ENCODE results near the gene GALNT12.

Gene GALNT12

DNA sequence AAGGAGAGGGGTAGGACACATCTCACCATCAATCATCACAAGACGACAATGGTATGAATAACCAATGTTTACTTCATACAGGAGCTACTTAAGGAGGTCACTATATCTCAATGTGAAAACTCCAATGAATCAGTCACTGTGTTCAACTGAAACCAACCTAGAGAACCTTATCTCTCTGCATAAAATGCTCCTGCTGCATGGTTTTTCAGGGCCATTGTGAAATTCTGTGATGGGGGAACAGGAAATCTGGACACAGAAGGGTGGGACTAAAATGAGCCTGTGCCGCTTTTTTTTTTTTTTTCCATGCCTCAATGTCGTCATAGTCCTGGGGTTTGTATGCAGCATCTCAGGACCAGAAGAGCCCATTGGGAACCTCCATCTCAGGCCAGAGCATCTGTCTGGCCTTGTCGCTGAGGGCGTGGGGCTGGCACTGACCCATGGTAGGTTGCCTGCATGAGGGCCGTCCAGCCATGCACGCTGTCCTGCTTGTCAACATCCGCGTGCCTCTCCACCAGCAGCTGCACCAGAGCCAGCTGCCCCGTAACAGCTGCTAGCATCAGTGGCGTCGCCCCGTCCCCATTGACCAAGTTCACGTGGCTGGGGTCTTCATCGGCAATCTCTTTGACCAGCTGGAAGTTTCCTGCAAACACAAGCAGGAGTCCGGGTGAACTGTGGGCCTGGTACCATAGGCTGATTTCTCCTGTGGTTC, 23.8 kb upstream of the GALNT12 start:
- DNase-seq = no peak

DNA sequence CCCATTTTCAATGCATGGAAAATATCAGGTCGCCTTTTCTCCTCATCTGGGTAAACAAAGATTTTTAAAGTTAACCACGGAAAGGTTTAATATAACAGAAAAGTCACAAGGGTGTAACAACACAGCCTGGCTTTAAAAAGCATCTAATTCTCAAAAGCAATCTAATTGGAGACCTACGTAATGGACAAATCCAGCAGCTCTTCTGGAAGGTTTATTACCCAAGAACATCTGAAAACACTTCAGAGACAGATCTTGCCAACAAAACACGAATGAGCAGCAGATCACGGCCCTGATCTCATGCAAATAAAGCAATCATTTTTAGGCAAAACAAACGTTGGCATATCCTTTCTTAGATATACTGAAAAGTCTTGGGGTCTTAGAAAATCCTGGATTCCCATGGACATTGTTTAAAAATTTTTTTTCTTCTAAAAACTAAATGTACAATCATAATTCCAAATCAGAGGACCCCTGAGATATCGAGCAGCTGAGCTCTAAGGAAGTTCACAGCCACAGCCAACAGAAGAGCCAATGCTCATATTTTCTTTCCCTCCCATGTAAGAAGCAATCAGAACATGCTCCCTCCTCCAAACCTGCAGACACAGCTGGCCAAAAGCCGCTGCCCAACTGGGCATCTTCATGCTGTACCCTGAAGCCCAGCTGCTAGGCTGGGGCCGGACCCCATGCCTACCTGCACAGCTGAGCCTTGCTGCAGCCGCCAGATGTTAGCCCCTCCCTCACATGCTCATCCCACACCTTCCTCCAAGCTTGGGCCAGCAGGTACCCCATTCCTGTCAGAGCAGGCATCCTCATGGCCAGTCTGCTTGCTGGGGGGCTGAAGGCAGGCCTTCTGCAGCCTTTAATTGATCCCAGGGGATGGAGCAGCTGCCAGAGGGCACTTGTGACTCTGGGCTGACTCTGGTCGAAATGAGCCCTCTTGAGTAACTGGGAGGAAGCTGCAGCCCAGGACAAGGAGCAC, 22.4 kb upstream of the GALNT12 start:
- DNase-seq = no peak

DNA sequence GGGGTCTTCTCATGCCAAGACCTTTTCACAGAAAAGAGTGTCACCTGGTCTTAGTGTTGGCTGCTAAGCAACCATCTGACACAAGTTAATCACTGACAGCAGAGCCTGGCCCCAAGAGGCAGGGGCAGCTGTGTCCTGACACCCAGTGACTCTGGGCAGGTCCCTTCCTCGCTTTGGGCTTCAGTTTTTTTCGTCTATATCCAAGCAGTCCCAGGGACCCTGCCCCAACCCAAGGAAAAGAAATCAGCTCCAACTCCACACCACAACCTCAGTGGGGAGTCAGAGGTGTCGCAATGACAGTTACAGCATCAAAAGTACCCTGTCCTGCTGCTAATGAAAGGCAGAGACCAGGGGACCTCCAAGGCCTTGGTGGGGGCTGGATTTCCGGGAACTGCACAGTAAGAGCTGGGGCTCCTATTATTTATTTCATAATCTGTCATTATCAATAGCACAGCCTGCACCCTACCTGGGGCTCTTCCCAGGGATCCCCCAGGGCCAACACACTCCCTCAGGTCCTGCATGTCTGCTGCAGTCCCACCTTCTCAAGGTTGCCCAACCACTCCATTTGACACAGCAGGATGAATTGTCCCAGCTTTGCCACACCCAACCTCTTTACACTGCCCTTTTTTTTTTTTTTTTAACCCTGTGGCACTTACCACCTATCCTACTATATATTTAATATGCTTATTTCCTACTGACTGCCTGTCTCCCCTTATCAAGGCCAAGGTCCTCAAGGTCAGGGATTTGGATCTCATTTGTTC, 20.5 kb upstream of the GALNT12 start:
- no peak for DNase-seq

DNA sequence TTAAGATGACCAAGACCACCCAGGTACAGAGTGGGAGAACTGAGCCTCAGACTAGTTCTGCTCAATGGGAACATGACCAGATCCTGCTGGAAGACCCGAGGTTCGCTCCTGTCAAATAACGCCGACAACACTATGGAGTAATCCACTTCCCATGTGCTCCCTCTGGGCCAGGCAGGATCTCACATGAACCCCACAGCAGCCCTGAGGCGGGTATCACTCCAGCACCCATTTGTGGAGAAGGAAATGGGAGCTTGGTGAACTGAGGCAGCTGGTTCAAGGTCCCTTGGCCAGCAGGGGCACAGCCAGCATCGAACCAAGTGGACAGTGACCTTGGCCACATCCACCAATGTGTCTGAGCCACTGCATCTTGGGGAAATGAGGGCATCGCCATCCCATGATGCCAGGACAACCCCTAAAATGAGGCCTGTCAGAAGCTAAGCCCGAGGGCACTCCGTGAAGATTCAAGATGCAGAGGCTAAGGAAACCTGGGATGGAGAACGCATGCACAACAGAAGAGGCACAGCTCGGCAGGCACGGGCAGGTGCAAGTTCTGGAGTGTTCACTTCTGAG, 19.6 kb upstream of the GALNT12 start:
- DNase-seq = no peak

- DNase-seq = no peak
These were observed 17.9 kb upstream of the GALNT12 start for GRCh38 chr9:98789483-98790133.

- DNase-seq = peak; percentile 76
These were observed 17.2 kb upstream of the GALNT12 start for GRCh38 chr9:98790134-98790841.

DNA sequence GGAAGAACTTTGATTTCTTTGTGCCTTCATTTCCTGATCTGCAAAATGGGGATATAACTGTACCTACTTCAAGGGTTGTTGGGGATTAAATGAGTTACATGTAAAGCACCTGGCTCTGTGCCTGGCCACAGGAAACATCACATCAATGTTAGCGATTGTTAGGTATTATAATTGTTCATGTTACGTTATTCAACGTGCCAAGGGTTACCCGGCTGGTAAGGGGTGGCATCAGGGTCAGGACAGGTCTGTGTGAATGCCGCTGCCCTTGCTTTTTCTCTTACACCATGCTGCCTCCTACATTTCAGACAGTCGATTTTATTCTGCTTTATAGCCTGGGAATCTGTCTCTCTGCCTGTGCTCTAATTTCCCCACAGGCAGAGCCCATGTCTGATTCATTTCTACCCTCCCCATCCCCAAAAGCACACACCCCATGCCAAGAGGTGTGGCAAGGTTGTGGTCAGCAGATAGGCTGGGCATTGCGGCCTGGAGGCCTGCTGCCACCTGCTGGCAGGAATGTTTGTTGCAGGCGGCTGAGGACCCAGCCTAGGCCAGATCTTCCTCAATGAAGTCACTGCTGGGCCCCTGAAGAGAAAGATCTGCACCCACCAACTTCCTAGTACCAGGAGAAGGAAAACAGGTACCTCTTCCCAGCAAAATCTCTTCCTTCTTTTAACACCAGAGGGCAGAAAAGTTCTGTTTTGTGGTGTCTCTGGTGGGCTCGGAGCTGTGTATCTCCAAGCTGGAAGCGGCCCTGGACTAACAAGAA, 16.4 kb upstream of the GALNT12 start:
- DNase-seq = no peak

DNA sequence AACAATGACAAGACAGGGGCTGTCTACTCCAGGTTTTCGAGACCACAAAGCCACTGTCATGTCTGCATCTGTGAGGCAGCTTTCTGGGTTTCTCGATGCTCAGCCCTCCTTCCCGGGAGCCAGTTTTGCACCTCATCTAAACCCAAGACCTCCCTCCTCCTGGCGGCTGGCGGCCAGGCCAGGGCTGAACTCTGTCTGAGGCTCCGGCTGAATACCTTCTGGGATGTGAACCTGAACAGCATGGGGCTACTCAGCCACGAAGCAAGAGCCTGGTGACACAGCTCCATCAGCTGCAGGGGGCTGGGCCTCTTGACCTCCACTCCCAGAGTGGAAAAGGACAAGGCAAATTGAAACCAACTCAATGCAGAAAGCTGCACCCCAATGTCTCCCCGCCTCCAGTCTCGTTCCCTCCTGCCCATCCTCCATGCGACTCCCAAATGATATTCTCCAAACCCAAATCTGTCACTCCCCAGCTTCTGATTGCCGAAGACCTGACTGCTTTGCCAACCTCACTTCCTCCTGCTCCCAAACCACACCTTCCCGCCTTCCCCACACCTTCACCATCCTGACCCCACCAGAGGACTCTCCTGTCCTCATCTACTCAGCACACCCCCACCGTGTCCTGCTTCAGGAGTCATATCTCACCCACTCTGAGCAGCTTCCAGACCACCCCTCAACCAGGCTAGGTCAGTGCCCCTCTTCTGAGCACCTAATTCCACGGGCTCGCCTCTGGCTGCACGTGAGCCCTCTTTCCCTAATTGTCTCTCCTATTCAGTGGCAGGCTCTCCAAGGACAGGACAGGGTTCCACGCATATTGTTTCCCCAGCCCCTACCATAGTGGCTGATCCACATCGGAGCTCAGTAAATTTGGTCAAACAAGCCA, 15.6 kb upstream of the GALNT12 start:
- DNase-seq = no peak

- no peak for DNase-seq
These were observed 14.4 kb upstream of the GALNT12 start for GRCh38 chr9:98793031-98793430.

- DNase-seq = no peak
These were observed 12.7 kb upstream of the GALNT12 start for GRCh38 chr9:98794802-98795201.

GRCh38 chr9:98795295-98795955, 12.0 kb upstream of the GALNT12 start:
- DNase-seq = no peak

GRCh38 chr9:98795970-98796363, 11.5 kb upstream of the GALNT12 start:
- DNase-seq = no peak

DNA sequence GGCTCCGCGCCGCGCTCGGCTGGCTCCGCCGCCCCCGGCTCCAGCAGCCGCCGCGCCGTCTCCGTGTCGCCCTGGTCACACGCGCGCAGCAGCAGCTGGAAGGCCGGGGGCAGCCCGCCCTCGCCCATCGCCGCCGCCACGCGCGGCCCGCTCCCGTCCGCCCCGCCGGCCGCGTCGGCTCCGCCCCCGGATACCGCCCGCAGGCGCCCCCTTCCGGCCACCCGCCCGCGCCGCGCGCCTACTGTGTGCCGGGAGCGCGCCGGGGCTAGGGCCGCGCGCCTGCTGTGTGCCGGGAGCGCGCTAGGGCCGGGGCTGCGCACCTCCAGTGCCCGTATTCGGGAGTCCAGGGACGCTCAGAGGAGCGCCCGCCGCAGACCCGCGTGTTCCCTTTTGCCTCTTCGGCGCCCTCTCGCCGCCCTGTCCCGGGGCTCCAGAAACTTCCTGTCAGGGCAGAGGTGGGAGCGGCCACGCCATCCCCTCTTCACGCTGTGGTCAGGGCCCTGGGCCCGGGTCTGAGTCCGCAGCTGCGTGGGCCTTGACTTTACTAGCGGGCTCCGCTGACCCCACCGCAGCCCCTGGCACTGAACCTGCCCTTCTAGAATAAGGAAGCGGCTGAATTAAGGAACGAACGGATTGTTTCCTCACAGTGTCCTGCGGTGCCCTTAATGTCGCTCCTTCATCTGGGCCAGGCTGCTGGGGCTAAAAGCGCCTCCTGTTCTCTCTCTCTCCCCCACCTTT, 10.9 kb upstream of the GALNT12 start, which contains the start of gene ANKS6:
TSS of gene ANKS6 (minus strand) at position 192 of the 738 bp plus-strand sequence. CDS start at position 128, 64 bp downstream.
- DNase-seq = no peak

DNA sequence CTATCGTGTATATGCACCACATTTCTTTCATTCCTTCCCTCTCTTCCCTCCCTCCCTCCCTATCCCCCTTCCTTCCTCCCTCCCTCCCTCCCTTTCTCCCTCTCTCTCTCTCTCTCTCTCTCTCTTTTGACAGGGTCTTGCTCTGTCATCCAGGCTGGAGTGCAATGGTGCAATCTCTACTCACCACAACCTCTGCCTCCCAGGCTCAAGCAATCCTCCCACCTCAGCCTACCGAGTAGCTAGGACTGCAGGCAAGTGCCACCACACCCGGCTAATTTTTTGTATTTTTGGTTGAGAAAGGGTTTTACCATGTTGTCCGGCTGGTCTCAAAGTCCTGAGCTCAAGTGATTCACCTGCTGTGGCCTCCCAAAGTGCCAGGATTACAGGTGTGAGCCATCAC, 10.0 kb upstream of the GALNT12 start:
- no peak for DNase-seq

- no peak for DNase-seq
These were observed 9.2 kb upstream of the GALNT12 start for GRCh38 chr9:98798254-98798653.

DNA sequence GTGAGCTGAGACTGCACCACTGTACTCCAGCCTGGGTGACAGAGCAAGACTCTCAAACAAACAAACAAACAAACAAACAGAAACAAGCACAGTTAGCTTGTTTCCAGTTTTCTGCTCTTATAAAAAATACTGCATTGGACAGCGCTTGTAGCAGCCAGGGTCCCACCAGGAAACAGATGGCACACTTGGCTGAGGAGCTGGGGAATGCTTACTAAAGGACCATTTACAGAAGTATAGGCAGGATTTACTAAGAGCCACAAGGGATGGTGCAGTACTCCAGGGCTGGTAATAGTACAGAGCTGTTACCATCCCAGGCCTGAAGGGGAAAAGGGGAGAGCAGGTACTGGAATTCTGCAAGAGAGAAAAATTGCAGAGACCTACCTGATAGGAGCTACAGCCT, 5.9 kb upstream of the GALNT12 start:
- peak; percentile 70 for DNase-seq

DNA sequence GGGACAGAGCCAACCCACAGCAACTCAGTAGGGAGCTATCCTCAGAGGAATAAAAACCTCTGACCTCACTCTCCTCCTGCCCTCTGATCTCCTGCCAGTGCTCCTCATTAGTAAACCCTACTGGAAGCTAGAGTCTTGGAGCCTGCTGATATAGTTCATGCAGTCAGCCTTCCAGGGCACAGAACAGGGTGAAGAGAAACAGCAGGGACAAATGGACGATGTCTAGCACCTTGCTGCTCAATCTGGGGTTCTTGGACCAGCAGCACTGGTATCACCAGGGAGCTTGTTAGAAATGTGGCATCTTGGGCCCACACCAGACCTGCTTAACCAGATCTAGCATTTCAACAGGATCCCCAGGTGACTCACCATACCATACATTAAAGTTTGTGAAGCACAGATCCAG, 5.5 kb upstream of the GALNT12 start:
- DNase-seq = no peak

GRCh38 chr9:98804083-98804482, 3.4 kb upstream of the GALNT12 start:
- DNase-seq = no peak

Data from NCI-H446 treated with DMSO at 0.1 percent for 48 hours (cell line).